Measurements from ENCODE around the gene TRAF3IP3.

TRAF3IP3 gene

DNA sequence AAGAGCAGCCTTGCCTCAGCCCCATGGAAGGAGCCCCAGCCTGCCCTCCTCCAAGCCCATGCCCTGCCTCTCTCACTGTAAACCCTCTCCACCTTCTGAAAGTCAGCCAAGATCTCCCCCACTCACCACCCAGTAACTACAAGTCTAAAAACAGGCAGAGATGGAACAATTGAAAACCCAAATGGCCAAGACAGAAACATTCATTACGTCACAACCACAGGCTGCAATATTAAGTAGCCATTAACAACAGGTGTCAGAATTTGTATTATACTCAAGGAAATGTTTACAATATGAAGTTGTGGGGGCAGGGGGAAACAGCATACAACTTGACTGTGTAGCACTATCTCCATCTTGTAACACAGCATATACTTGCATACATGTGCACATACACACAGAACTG lies 47.7 kb downstream of the TRAF3IP3 start:
- DNase-seq = no peak

DNA sequence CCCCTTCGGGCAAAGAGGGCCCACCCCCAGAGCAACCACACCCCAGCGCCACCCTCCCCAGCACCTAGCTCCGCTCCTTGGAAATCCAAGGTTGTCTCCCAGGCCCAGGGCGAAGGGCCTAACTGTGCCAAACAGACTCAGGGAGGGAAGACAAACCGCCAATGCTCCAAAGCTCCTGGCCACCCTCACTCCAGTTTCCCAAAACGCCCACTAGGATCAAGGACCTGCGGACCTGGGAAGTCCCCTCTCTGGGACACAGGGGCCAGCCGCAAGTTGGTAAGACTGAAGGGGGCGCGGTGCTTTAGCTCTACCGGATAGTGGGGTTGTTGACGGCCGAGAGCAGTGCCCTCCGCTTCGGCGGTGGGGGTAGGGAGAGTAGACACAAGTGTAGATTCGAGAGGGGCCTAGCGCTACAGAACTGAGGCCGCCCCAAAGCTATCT lies 49.5 kb downstream of the TRAF3IP3 start:
- no peak for DNase-seq

GRCh38 chr1:209805875-209806760 lies 50.3 kb downstream of the TRAF3IP3 start, which contains the start of gene IRF6:
Gene IRF6, minus strand, starts transcription at chr1:209806142. Its CDS starts 4,729 bp downstream, at chr1:209801413.
- peak; percentile 73 to 83 for DNase-seq

DNA sequence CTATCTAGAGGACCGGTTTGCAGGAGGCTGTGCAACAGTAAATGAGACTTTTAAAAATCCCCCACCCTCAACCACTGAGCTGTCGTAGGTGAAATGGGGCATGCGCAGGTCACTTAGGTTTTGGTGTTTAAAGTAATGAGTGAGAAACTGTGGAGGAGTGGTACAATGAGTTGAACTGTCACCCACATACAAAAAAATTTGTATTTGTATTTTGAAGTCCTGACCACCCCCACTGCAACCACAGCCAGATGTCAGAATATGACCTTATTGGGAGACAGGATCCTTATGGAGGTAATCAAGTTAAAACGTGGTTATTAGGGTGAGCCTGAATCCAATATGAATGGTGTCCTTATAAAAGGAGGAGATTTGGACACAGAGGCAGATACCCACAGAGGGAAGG lies 51.7 kb downstream of the TRAF3IP3 start:
- no peak for DNase-seq

- no peak for DNase-seq
Observed at GRCh38 chr1:209808059-209808581, 52.3 kb downstream of the TRAF3IP3 start.

- DNase-seq = no peak
Observed at GRCh38 chr1:209809611-209810010, 53.8 kb downstream of the TRAF3IP3 start.

DNA sequence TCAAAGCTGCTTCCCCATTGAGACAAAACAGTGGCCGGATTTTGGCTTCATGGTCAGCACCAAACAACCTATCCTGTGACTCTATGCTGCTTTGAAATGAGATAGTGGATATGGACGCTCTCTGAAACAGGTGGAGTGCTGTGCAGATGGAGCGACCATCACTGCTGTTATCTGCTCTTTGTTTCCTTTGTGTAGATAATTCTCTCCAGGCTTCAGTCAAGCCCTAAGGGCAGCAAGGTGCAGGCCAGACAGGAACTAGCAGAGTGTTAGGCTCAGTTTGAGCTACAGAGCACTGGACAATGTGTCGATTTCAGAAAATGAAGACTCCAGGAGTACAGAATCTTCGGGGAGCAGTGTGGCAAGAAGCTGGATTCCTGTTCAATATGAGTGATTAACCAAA lies 54.9 kb downstream of the TRAF3IP3 start:
- DNase-seq = no peak

GRCh38 chr1:209813902-209814301 lies 58.0 kb downstream of the TRAF3IP3 start:
- DNase-seq = no peak

GRCh38 chr1:209815490-209815889 lies 59.6 kb downstream of the TRAF3IP3 start:
- peak in 1 of 2 donors; percentile 4 for DNase-seq

GRCh38 chr1:209815931-209816341 lies 60.1 kb downstream of the TRAF3IP3 start:
- DNase-seq = no peak

GRCh38 chr1:209816923-209817322 lies 61.1 kb downstream of the TRAF3IP3 start:
- DNase-seq = no peak

GRCh38 chr1:209817691-209818090 lies 61.8 kb downstream of the TRAF3IP3 start:
- DNase-seq = no peak

GRCh38 chr1:209819058-209819457 lies 63.2 kb downstream of the TRAF3IP3 start:
- DNase-seq = no peak

DNA sequence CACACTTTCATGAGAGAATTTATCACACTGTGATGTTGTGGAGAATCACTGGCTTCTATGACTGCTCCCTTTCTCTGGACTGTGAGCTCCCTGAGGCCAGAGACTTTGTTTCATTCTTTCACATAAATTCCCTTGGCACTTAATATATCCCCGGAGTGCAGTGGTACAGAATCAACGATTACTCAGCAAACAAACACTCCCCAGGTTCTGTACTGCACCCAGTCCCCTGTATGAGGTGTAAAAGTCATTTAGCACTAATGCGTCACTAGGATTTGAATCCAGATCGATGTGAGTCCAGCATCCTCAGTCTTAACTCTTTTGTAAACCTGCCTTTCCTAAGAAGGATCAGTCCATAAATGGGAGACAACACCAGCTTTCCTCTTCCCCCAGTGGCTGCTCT lies 65.1 kb downstream of the TRAF3IP3 start:
- no peak for DNase-seq

- DNase-seq = no peak
Observed at GRCh38 chr1:209822706-209823105, 66.9 kb downstream of the TRAF3IP3 start.

- DNase-seq = peak; percentile 17 to 62
Observed at GRCh38 chr1:209823143-209824041, 67.5 kb downstream of the TRAF3IP3 start.

GRCh38 chr1:209825591-209826434 lies 70.0 kb downstream of the TRAF3IP3 start:
- DNase-seq = no peak

DNA sequence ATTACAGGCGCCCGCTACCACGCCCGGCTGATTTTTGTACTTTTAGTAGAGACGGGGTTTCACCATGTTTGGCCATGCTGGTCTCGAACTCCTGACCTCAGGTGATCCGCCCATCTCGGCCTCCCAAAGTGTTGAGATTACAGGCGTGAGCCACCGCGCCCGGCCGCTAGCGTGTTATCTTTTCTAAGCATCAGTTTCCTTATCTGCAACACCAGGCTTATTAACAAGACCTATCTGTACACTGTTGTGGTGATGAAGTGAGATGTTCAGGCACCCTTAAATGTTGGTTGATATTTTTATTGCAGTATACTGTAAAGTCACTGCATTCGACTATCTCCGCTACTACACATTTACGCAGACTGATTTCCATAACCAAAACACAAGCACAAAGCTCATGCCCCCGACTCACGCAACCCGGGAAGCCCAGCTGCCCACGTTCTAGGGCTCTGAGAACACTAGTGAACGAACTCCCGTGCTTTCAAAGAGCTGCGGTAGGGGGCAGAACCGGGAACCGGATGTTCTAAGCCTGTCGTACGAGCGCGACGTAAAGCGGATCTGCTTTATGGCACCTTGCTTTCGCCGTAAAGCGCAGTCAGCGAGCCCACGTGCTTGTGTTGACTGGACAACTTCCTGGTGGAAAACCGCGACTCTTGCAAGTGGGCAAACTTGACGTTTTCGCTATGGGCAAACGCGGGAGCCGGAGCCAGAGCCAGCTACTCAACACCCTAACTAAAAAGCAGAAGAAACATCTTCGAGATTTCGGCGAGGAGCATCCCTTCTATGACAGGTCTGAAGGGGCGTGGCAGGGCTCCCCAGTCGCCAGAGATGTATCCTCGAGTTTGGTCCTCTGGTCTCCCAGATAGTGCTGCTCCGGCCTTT lies 71.8 kb downstream of the TRAF3IP3 start, which contains the start of gene UTP25:
UTP25 (plus strand) TSS at position 589 of the 879 bp plus-strand sequence; CDS start at position 681, 92 bp downstream.
- peak; percentile 92 to 95 for DNase-seq

GRCh38 chr1:209829716-209830115 lies 73.9 kb downstream of the TRAF3IP3 start:
- no peak for DNase-seq

DNA sequence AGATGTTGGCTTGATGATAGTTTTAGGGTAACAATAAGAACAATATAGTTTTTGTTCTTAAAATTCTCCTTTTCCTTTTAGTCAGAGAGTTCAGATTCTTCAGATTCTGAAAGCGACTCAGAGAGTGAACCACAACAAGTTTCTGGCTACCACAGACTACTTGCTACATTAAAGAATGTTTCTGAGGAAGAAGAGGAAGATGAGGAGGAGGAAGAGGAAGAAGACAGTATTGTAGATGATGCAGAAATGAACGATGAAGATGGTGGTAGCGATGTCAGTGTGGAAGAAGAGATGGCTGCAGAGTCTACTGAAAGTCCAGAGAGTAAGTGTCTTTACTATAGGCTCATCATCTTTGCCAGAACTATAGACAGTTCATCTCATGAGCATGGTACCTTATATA lies 74.9 kb downstream of the TRAF3IP3 start:
- DNase-seq = no peak

DNA sequence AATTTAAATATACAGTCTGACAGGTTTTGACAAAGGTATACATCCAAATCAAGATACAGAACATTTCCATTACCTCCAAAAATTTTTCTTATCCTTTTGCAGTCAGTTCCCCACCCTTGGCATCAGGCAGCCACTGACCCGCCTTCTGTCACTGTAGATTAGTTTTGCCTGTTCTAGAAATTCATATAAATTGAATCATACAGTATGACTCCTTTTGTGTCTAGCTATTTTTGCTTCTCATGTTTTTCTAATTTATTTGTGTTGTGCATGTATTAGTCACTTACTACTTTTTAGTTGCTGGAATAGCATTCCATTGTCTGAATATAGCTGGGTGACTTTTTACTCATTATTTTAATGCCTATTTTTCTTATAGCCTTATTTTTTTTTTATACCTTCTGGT lies 75.8 kb downstream of the TRAF3IP3 start:
- no peak for DNase-seq
